GM19455 (cell line): ENCODE results near the gene SERPINB1.

Source experiments
- ATAC-seq: cut with Tn5 transposase; IDR thresholded peaks from one replicate; pipeline ENCODE4 v1.9.1; 2021; ENCODE audit not compliant: unreplicated experiment

The SERPINB1 gene

GRCh38 chr6:2850538-2851113 is 9.0 kb upstream of the SERPINB1 start:
- no peak for ATAC-seq

- ATAC-seq: no peak
Measured at GRCh38 chr6:2848851-2849250, 7.2 kb upstream of the SERPINB1 start.

GRCh38 chr6:2845880-2846208 is 4.2 kb upstream of the SERPINB1 start:
- ATAC-seq: no peak

- no peak for ATAC-seq
Measured at GRCh38 chr6:2844008-2844407, 2.3 kb upstream of the SERPINB1 start.

- no peak for ATAC-seq
Measured at GRCh38 chr6:2843138-2843740, 1.6 kb upstream of the SERPINB1 start.

GRCh38 chr6:2842139-2842552 is 483 bp upstream of the SERPINB1 start:
- no peak for ATAC-seq

- no peak for ATAC-seq
Measured at GRCh38 chr6:2840749-2841061, 958 bp downstream of the SERPINB1 start.

- ATAC-seq: no peak
Measured at GRCh38 chr6:2839982-2840748, 1.5 kb downstream of the SERPINB1 start.

- no peak for ATAC-seq
Measured at GRCh38 chr6:2839195-2839981, 2.3 kb downstream of the SERPINB1 start.

- ATAC-seq: no peak
Measured at GRCh38 chr6:2838251-2838650, 3.4 kb downstream of the SERPINB1 start.

GRCh38 chr6:2834262-2834661 is 7.4 kb downstream of the SERPINB1 start:
- ATAC-seq: no peak

- ATAC-seq: no peak
Measured at GRCh38 chr6:2831392-2831791, 10.3 kb downstream of the SERPINB1 start.

- no peak for ATAC-seq
Measured at GRCh38 chr6:2830183-2830582, 11.5 kb downstream of the SERPINB1 start.

GRCh38 chr6:2829253-2829652 is 12.4 kb downstream of the SERPINB1 start:
- ATAC-seq: no peak

GRCh38 chr6:2828629-2829028 is 13.0 kb downstream of the SERPINB1 start:
- no peak for ATAC-seq

GRCh38 chr6:2827142-2827541 is 14.5 kb downstream of the SERPINB1 start:
- no peak for ATAC-seq

GRCh38 chr6:2826131-2826530 is 15.5 kb downstream of the SERPINB1 start:
- no peak for ATAC-seq

GRCh38 chr6:2823104-2823850 is 18.4 kb downstream of the SERPINB1 start:
- no peak for ATAC-seq

GRCh38 chr6:2821554-2821953 is 20.1 kb downstream of the SERPINB1 start:
- ATAC-seq: no peak

GRCh38 chr6:2820415-2820814 is 21.2 kb downstream of the SERPINB1 start:
- no peak for ATAC-seq

- no peak for ATAC-seq
Measured at GRCh38 chr6:2819978-2820377, 21.7 kb downstream of the SERPINB1 start.
